ENCODE results near the gene DMC1. TPM values are rescaled to one million over a fixed set of nuclear protein-coding genes. Genes with fewer than 3 reads are reported as not detected.

The DMC1 gene
- total and polyA plus RNA-seq, 2 experiments from 2014 or later, result 5.0 to 18.5 TPM

GRCh38 chr22:38491707-38492348, 78.2 kb downstream of the DMC1 start (continued):
- TF ChIP-seq ZNF462 (CRISPR knock-in tag; IDR thresholded peaks at IDR 0.05) (no peak), EZH2 (IDR thresholded peaks at IDR 0.05; ENCODE audit: low read depth, unreplicated experiment) (no peak), ZNF114 (CRISPR knock-in tag; IDR thresholded peaks at IDR 0.05) (no peak), JUNB (IDR thresholded peaks at IDR 0.05; ENCODE audit: unreplicated experiment) (no peak), STAT1 (IDR thresholded peaks at IDR 0.05; ENCODE audit: unreplicated experiment) (no peak), EZH2phosphoT487 (IDR thresholded peaks at IDR 0.05; ENCODE audit: unreplicated experiment) (no peak), REST (IDR thresholded peaks at IDR 0.05; ENCODE audit: unreplicated experiment) (no peak)
- TF ChIP-seq, protein P1, sequence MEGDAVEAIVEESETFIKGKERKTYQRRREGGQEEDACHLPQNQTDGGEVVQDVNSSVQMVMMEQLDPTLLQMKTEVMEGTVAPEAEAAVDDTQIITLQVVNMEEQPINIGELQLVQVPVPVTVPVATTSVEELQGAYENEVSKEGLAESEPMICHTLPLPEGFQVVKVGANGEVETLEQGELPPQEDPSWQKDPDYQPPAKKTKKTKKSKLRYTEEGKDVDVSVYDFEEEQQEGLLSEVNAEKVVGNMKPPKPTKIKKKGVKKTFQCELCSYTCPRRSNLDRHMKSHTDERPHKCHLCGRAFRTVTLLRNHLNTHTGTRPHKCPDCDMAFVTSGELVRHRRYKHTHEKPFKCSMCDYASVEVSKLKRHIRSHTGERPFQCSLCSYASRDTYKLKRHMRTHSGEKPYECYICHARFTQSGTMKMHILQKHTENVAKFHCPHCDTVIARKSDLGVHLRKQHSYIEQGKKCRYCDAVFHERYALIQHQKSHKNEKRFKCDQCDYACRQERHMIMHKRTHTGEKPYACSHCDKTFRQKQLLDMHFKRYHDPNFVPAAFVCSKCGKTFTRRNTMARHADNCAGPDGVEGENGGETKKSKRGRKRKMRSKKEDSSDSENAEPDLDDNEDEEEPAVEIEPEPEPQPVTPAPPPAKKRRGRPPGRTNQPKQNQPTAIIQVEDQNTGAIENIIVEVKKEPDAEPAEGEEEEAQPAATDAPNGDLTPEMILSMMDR (conservative IDR thresholded peaks at IDR 0.05; ENCODE audit: low read depth in 2 of 2), result no peak
